ENCODE measurements around the gene SNAP23. TPM values are rescaled to one million over a fixed set of nuclear protein-coding genes. Genes with fewer than 3 reads are reported as not detected.

SNAP23 gene
- total and polyA plus RNA-seq, 2 of the 8 experiments (the other 6 are each of a cell fraction or from before 2014, with no cell fraction given): 58.0 to 72.8 TPM

GRCh38 chr15:42456531-42456930 lies 38.9 kb upstream of the SNAP23 start:
- DNase-seq (ENCODE audit: low read depth in 1 of 2, low spot score in 2 of 2) (no peak), FAIRE-seq (no peak)
- Histone ChIP-seq H4K91ac (replicated peaks; ENCODE audit: insufficient read length, low read length) (no peak overlapping the region), H3K23ac (ENCODE audit: insufficient read length) (no peak overlapping the region), H3K14ac (ENCODE audit: insufficient read length) (no peak overlapping the region), H4K20me1 (replicated peaks in 1 of 2; ENCODE audit: control insufficient read depth in 1 of 2, insufficient read depth in 2 of 2, low read length in 2 of 2) (no peaks in the 10 kb centered on the region), H3K23me2 (ENCODE audit: low read depth, low read length) (no peaks in the 10 kb centered on the region), H2BK12ac (ENCODE audit: low read depth, low read length) (no peak overlapping the region; the same call in 1 of the 2 replicates), H2AFZ (ENCODE audit: low read length) (no peak overlapping the region), H3K36me3 (ENCODE audit: control insufficient read depth in 2 of 4, insufficient read depth in 4 of 4, low read length in 3 of 4) (peaks cover 1 to 4% (median 2%) of the 10 kb centered on the region in 4 experiments; a peak in 5 of 8 replicates), H2BK5ac (ENCODE audit: low read depth, low read length) (no peak overlapping the region), H2BK120ac (replicated peaks; ENCODE audit: low read depth, low read length) (no peak overlapping the region), H4K8ac (ENCODE audit: extremely low read depth, insufficient read depth, low read length) (no peak overlapping the region), H2BK15ac (ENCODE audit: low read length) (no peak overlapping the region), H3K79me2 (ENCODE audit: control insufficient read depth in 1 of 2, insufficient read depth in 2 of 2, low read length in 2 of 2) (no peaks in the 10 kb centered on the region), H2AK5ac (ENCODE audit: low read depth, low read length) (no peak overlapping the region; the same call in 1 of the 2 replicates), H3K4me3 (ENCODE audit: extremely low read depth in 1 of 4, insufficient read depth in 2 of 4, low read depth in 3 of 4, low read length in 4 of 4) (peak overlapping the region in 1 of 4 experiments; percentile 31; a peak in 1 of 8 replicates), H3K27ac (ENCODE audit: low read depth, low read length) (no peak overlapping the region), H2BK20ac (ENCODE audit: low read length) (no peak overlapping the region), H4K5ac (ENCODE audit: insufficient read length, low read depth, low read length) (no peak overlapping the region), H3K4me1 (replicated peaks in 1 of 4; ENCODE audit: control insufficient read depth in 3 of 4, insufficient read depth in 4 of 4, low read length in 3 of 4) (peaks cover 0 to 8% (median 3%) of the 10 kb centered on the region in 4 experiments; a peak in 4 of 7 replicates), H3K4me2 (ENCODE audit: insufficient read depth in 1 of 2, low read depth in 2 of 2, low read length in 2 of 2) (peak overlapping the region; percentile 24 to 50; a peak in 2 of 4 replicates), H3K18ac (ENCODE audit: extremely low read depth, low read length) (no peak overlapping the region), H3K4ac (replicated peaks; ENCODE audit: insufficient read length, low read depth, low read length) (no peak overlapping the region), H3K56ac (replicated peaks; ENCODE audit: insufficient read length, low read depth, low read length) (no peak overlapping the region), H3K9me3 (ENCODE audit: insufficient read depth in 2 of 2, low read depth in 1 of 2, low read length in 1 of 2) (no peaks in the 10 kb centered on the region), H3K9ac (replicated peaks in 1 of 4; ENCODE audit: extremely low read depth in 1 of 4, low read depth in 3 of 4, low read length in 3 of 4) (no peak overlapping the region), H3K27me3 (replicated peaks in 1 of 4; ENCODE audit: control insufficient read depth in 3 of 4, extremely low read depth in 1 of 4, insufficient read depth in 3 of 4, low read length in 3 of 4) (no peaks in the 10 kb centered on the region), H3K79me1 (ENCODE audit: low read depth, low read length) (no peaks in the 10 kb centered on the region)
- no peak for TF ChIP-seq HDAC6 (IDR thresholded peaks at IDR 0.05; ENCODE audit: low read depth, low read length)
- ChIA-PET POLR2A (ENCODE audit: partially characterized antibody) (interaction anchor here (0.6 kb wide), 1 partner anchor 28 kb away, joined by 3 read pairs; no protein-coding TSS in a partner anchor), CTCF (ENCODE audit: partially characterized antibody) (interaction anchor here (0.6 to 1.1 kb wide), 3 partner anchors 8 to 187 kb away, joined by 4 to 8 read pairs (median 7); no protein-coding TSS in a partner anchor)

All from H1 (cell line).